Keratinocyte (primary cell): ENCODE results near the gene PPT2. TPM values are rescaled to one million over a fixed set of nuclear protein-coding genes. Genes with fewer than 3 reads are reported as not detected.

Source experiments
- DNase-seq: peaks from one replicate; pipeline ENCODE4 v3.0.0-alpha.2; 2011; ENCODE audit warnings: low read depth, missing footprints, low spot score
- FAIRE-seq: peaks from 2 replicates; lab custom pipeline; 2011; peaks lifted over from hg19 to GRCh38; lab: Jason Lieb, UNC
- H2AFZ ChIP-seq: 2 replicates; pipeline ENCODE4 v1.6.0; 2012; ENCODE audit warnings: low read length, control low read depth, inconsistent platforms; ENCODE audit not compliant: control insufficient read depth
- H3K27ac ChIP-seq: 2 replicates; pipeline ENCODE4 v1.5.1; 2011; ENCODE audit warnings: low read length; ENCODE audit not compliant: control insufficient read depth, insufficient read depth
- H3K27me3 ChIP-seq: 3 replicates; pipeline ENCODE4 v1.6.0; 2011; ENCODE audit warnings: low read length; ENCODE audit not compliant: control insufficient read depth, insufficient read depth; ENCODE audit errors: extremely low read depth
- H3K36me3 ChIP-seq, 2 experiments: 2 replicates in 1 of 2; 3 replicates in 1 of 2; pipeline ENCODE4 v1.5.1; 2011; ENCODE audit warnings: low read length in 2 of 2, mild to moderate bottlenecking in 1 of 2; ENCODE audit not compliant: control insufficient read depth in 2 of 2, insufficient read depth in 2 of 2; ENCODE audit errors: extremely low read depth in 1 of 2
- H3K4me1 ChIP-seq: 3 replicates; pipeline ENCODE4 v1.5.1; 2011; ENCODE audit warnings: low read length; ENCODE audit not compliant: control insufficient read depth, insufficient read depth; ENCODE audit errors: extremely low read depth
- H3K4me2 ChIP-seq: 3 replicates; pipeline ENCODE4 v1.6.0; 2011; ENCODE audit warnings: low read depth, low read length; ENCODE audit not compliant: control insufficient read depth, insufficient read depth; ENCODE audit errors: extremely low read depth
- H3K4me3 ChIP-seq, 3 experiments: fragments of 200-600 bp in 1 of 3; sonication (generic) in 1 of 3; 2 replicates in 2 of 3; 3 replicates in 1 of 3; pipeline ENCODE4 v1.5.1; 2011 to 2016; ENCODE audit warnings: low read length in 3 of 3, mild to moderate bottlenecking in 3 of 3, control low read depth in 2 of 3, inconsistent platforms in 1 of 3, low read depth in 1 of 3, mixed read lengths in 1 of 3, mixed run types in 1 of 3, moderate library complexity in 1 of 3; ENCODE audit not compliant: control insufficient read depth in 2 of 3, insufficient read depth in 2 of 3; ENCODE audit errors: extremely low read depth in 1 of 3
- H3K79me2 ChIP-seq: 2 replicates; pipeline ENCODE4 v1.6.0; 2012; ENCODE audit warnings: low read length; ENCODE audit not compliant: control insufficient read depth, insufficient read depth
- H3K9ac ChIP-seq: 3 replicates; pipeline ENCODE4 v1.6.0; 2011; ENCODE audit warnings: low read length; ENCODE audit not compliant: control insufficient read depth, insufficient read depth; ENCODE audit errors: extremely low read depth
- H3K9me1 ChIP-seq: 3 replicates; pipeline ENCODE4 v1.6.0; 2011; ENCODE audit warnings: low read length; ENCODE audit not compliant: control insufficient read depth, insufficient read depth; ENCODE audit errors: extremely low read depth
- H3K9me3 ChIP-seq: 2 replicates; pipeline ENCODE4 v1.5.1; 2012; ENCODE audit warnings: low read depth, low read length; ENCODE audit not compliant: control insufficient read depth
- H4K20me1 ChIP-seq: 3 replicates; pipeline ENCODE4 v1.6.0; 2011; ENCODE audit warnings: low read length; ENCODE audit not compliant: control insufficient read depth, insufficient read depth; ENCODE audit errors: extremely low read depth
- CTCF ChIP-seq, 3 experiments: IDR thresholded peaks in 1 of 3; conservative IDR thresholded peaks in 1 of 3; optimal IDR thresholded peaks in 1 of 3; 2 replicates in 2 of 3; 3 replicates in 1 of 3; pipeline versions ENCODE3 to v1.5.1; 2011; ENCODE audit warnings: low read length in 3 of 3, mild to moderate bottlenecking in 3 of 3, moderate library complexity in 2 of 3, control low read depth in 1 of 3, inconsistent platforms in 1 of 3; ENCODE audit not compliant: insufficient read depth in 2 of 3; ENCODE audit errors: extremely low read depth in 1 of 3
- EZH2 ChIP-seq: IDR thresholded peaks from one replicate; pipeline ENCODE4 v1.6.1; 2012; ENCODE audit warnings: inconsistent platforms, mild to moderate bottlenecking, low read length, moderate library complexity
- dilution Hi-C: fragments of 300-500 bp; cut with MboI; formaldehyde crosslinking; loops from one replicate; pipeline ENCODE4 v1.7.0; 2020; ENCODE audit warnings: low sequenced_read_pairs; ENCODE audit not compliant: extremely low pct_ligation_motif_present
- polyA plus RNA-seq, 5 experiments: library from polyadenylated mRNA; depleted of rRNA in 3 of 5; stranded (reverse) in 3 of 5; stranded (forward) in 1 of 5; unstranded in 1 of 5; fragments of >200 nt; gene quantifications; 1 replicate in 1 of 5; 2 replicates in 3 of 5; 3 replicates in 1 of 5; pipeline versions ENCODE4 v1.2.1 to v1.2.3, GENCODE V29; 2011 to 2012; ENCODE audit warnings: missing spikeins in 2 of 5, low read depth in 1 of 5, low replicate concordance in 1 of 5

Gene PPT2
- polyA plus RNA-seq, 1 donor (not counting 4 experiments of a cell fraction or from before 2014, with no cell fraction given) = 15.0 TPM

- Histone ChIP-seq H3K9me3 (no peaks in the 10 kb centered on the region), H3K9me1 (no peaks in the 10 kb centered on the region), H3K27me3 (no peaks in the 10 kb centered on the region), H3K4me2 (peak overlapping the region; percentile 97), H3K4me3 (peak overlapping the region; percentile 73 to 85 (median 83)), H3K4me1 (peaks cover 21% of the 10 kb centered on the region), H4K20me1 (no peaks in the 10 kb centered on the region), H2AFZ (no peak overlapping the region), H3K9ac (peak overlapping the region; percentile 81), H3K36me3 (peaks cover 9 to 12% of the 10 kb centered on the region in 2 experiments), H3K27ac (peak overlapping the region; percentile 67), H3K79me2 (peaks cover 12% of the 10 kb centered on the region)
- no peak for TF ChIP-seq CTCF (optimal IDR thresholded peaks at IDR 0.05 in 1 of 3, IDR thresholded peaks at IDR 0.05 in 1 of 3, conservative IDR thresholded peaks at IDR 0.05 in 1 of 3; ENCODE audit: extremely low read depth in 1 of 3, insufficient read depth in 2 of 3, low read length in 3 of 3)
- no peak for TF ChIP-seq EZH2
- no peak for DNase-seq
- dilution Hi-C loops = no loop called here
- FAIRE-seq = no peak
Measured at GRCh38 chr6:32189742-32190053, 35.8 kb downstream of the PPT2 start.

- FAIRE-seq (peak; percentile 29), DNase-seq (peak; percentile 78)
- Histone ChIP-seq H3K9me3 (no peaks in the 10 kb centered on the region), H3K36me3 (peaks cover 9 to 12% of the 10 kb centered on the region in 2 experiments), H3K4me3 (peak within 1 kb of the TSS; percentile 73 to 85 (median 83)), H3K79me2 (peaks cover 12% of the 10 kb centered on the region), H2AFZ (peak within 1 kb of the TSS; percentile 63), H3K4me2 (peak within 1 kb of the TSS; percentile 97), H4K20me1 (no peaks in the 10 kb centered on the region), H3K27ac (peak within 1 kb of the TSS; percentile 84), H3K9ac (peak within 1 kb of the TSS; percentile 81), H3K4me1 (peaks cover 26% of the 10 kb centered on the region), H3K27me3 (no peaks in the 10 kb centered on the region), H3K9me1 (no peaks in the 10 kb centered on the region)
- dilution Hi-C loops = no loop called here
- TF ChIP-seq EZH2 = no peak
- TF ChIP-seq CTCF (optimal IDR thresholded peaks at IDR 0.05 in 1 of 3, IDR thresholded peaks at IDR 0.05 in 1 of 3, conservative IDR thresholded peaks at IDR 0.05 in 1 of 3; ENCODE audit: extremely low read depth in 1 of 3, insufficient read depth in 2 of 3, low read length in 3 of 3) = no peak
Measured at GRCh38 chr6:32190054-32190851, 36.3 kb downstream of the PPT2 start, which contains the start of gene PBX2. Gene PBX2, minus strand, starts transcription at chr6:32190202. Its CDS starts 287 bp downstream, at chr6:32189915.
